ENCODE results near the gene ANXA4. TPM values are rescaled to one million over a fixed set of nuclear protein-coding genes. Genes with fewer than 3 reads are reported as not detected.
"Not testable (repeated sequence)": the region's sequence is repeated elsewhere in the genome, so short reads cannot be mapped to it uniquely, and the experiment has no call there.

The ANXA4 gene
- total and polyA plus RNA-seq, 2 experiments from 2014 or later: 35.7 to 113 TPM

GRCh38 chr2:69703189-69703588 lies 38.7 kb upstream of the ANXA4 start:
- no peaks in the 10 kb centered on the region for H3K79me2 ChIP-seq (ENCODE audit: insufficient read depth)
- H3K9me3 ChIP-seq (ENCODE audit: low read depth): no peaks in the 10 kb centered on the region
- no peak overlapping the region for H3K27ac ChIP-seq
- no peak for DNase-seq
- H3K27me3 ChIP-seq (replicated peaks; ENCODE audit: insufficient read depth): no peaks in the 10 kb centered on the region
- H3K9me2 ChIP-seq (ENCODE audit: insufficient read depth): no peaks in the 10 kb centered on the region
- H3K9ac ChIP-seq: no peak overlapping the region
- H3K4me1 ChIP-seq (ENCODE audit: insufficient read depth): no peaks in the 10 kb centered on the region
- in situ Hi-C loops (cut with MboI): no loop called here
- TF ChIP-seq EZH2 (IDR thresholded peaks at IDR 0.05; ENCODE audit: insufficient read depth, poor library complexity, severe bottlenecking): no peak
- no peak for TF ChIP-seq EZH2phosphoT487 (IDR thresholded peaks at IDR 0.05; ENCODE audit: insufficient read depth, low read depth)
- no peak overlapping the region for H3K4me3 ChIP-seq
- H3K4me2 ChIP-seq (ENCODE audit: unreplicated experiment): no peak overlapping the region
- no peaks in the 10 kb centered on the region for H4K20me1 ChIP-seq (ENCODE audit: insufficient read depth)
- WGBS, 2 experiments (ENCODE audit: low coverage in 1 of 2, low lambda C conversion rate in 2 of 2, missing lambda C conversion rate in 2 of 2): 76 to 81% methylated on average over 3 of the region's 3 CpGs
- H2AFZ ChIP-seq: no peak overlapping the region
- no peaks in the 10 kb centered on the region for H3K36me3 ChIP-seq (ENCODE audit: low read depth)
- H3F3A ChIP-seq (ENCODE audit: insufficient read depth): no peaks in the 10 kb centered on the region

DNA sequence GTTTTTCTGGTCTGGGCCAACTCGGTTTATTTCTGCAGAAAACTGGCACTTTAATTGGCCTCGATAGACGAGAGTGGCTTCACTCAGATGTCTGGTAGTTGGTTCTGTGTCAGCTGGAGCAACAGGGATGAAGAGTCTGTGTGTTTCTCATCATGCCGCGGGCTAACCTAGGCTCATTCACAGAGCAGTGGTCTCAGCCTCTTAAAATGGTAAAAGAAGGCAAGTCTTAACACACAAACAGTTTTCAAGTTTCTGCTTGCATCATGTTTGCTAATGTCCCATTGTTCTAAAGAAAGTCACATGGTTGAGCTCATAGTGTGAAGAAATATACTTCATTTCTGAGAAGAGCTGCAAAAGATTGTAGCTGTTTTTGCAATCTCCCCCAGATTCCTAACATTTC lies 37.5 kb upstream of the ANXA4 start:
- WGBS, 2 experiments (ENCODE audit: low coverage in 1 of 2, low lambda C conversion rate in 2 of 2, missing lambda C conversion rate in 2 of 2): 67 to 69% methylated on average over 5 of the region's 5 CpGs
- H3K79me2 ChIP-seq (ENCODE audit: insufficient read depth): no peaks in the 10 kb centered on the region
- no peak overlapping the region for H2AFZ ChIP-seq
- TF ChIP-seq EZH2 (IDR thresholded peaks at IDR 0.05; ENCODE audit: insufficient read depth, poor library complexity, severe bottlenecking) (no peak), EZH2phosphoT487 (IDR thresholded peaks at IDR 0.05; ENCODE audit: insufficient read depth, low read depth) (no peak)
- in situ Hi-C loops (cut with MboI): no loop called here
- no peaks in the 10 kb centered on the region for H3K4me1 ChIP-seq (ENCODE audit: insufficient read depth)
- DNase-seq: no peak
- H3F3A ChIP-seq (ENCODE audit: insufficient read depth): no peaks in the 10 kb centered on the region
- H3K27me3 ChIP-seq (replicated peaks; ENCODE audit: insufficient read depth): no peaks in the 10 kb centered on the region
- H3K9me3 ChIP-seq (ENCODE audit: low read depth): no peaks in the 10 kb centered on the region
- no peak overlapping the region for H3K4me3 ChIP-seq
- H3K36me3 ChIP-seq (ENCODE audit: low read depth): no peaks in the 10 kb centered on the region
- no peak overlapping the region for H3K4me2 ChIP-seq (ENCODE audit: unreplicated experiment)
- H3K9ac ChIP-seq: no peak overlapping the region
- no peak overlapping the region for H3K27ac ChIP-seq
- H3K9me2 ChIP-seq (ENCODE audit: insufficient read depth): no peaks in the 10 kb centered on the region
- no peaks in the 10 kb centered on the region for H4K20me1 ChIP-seq (ENCODE audit: insufficient read depth)

- Histone ChIP-seq H3K36me3 (ENCODE audit: low read depth) (no peaks in the 10 kb centered on the region), H3K4me2 (ENCODE audit: unreplicated experiment) (no peak overlapping the region), H3K27me3 (replicated peaks; ENCODE audit: insufficient read depth) (no peaks in the 10 kb centered on the region), H3K27ac (no peak overlapping the region), H3K79me2 (ENCODE audit: insufficient read depth) (no peaks in the 10 kb centered on the region), H3K9me3 (ENCODE audit: low read depth) (no peaks in the 10 kb centered on the region), H3K4me3 (no peak overlapping the region), H3K9me2 (ENCODE audit: insufficient read depth) (no peaks in the 10 kb centered on the region), H4K20me1 (ENCODE audit: insufficient read depth) (no peaks in the 10 kb centered on the region), H3F3A (ENCODE audit: insufficient read depth) (no peaks in the 10 kb centered on the region), H2AFZ (no peak overlapping the region), H3K9ac (no peak overlapping the region), H3K4me1 (ENCODE audit: insufficient read depth) (no peaks in the 10 kb centered on the region)
- TF ChIP-seq EZH2 (IDR thresholded peaks at IDR 0.05; ENCODE audit: insufficient read depth, poor library complexity, severe bottlenecking) (no peak), EZH2phosphoT487 (IDR thresholded peaks at IDR 0.05; ENCODE audit: insufficient read depth, low read depth) (no peak)
- no peak for DNase-seq
- in situ Hi-C loops (cut with MboI): no loop called here
- 74 to 81% methylated on average over 5 of the region's 5 CpGs for WGBS, 2 experiments (ENCODE audit: low coverage in 1 of 2, low lambda C conversion rate in 2 of 2, missing lambda C conversion rate in 2 of 2)
These were observed 32.6 kb upstream of the ANXA4 start for GRCh38 chr2:69709290-69709689.

DNA sequence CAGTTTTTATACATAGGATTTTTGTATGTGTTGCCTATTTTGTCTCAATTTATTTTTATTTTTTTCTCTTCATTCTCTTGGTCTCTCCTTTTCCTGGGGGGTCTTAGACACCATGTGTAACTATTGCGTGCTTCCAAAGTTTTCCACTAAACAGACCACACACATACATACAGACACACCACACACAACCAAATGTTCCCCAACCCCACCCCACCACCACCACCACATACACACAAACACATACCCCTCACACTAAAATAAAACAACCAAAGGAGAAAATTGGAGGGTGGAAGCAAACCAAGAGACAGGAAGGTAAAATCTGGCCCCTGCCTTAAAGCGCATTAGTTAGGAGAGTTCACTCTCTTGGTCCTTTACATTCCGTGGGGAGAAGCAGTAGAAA lies 30.0 kb upstream of the ANXA4 start:
- no peaks in the 10 kb centered on the region for H3K79me2 ChIP-seq (ENCODE audit: insufficient read depth)
- H3K9me2 ChIP-seq (ENCODE audit: insufficient read depth): no peaks in the 10 kb centered on the region
- no peaks in the 10 kb centered on the region for H4K20me1 ChIP-seq (ENCODE audit: insufficient read depth)
- peaks cover 9% of the 10 kb centered on the region for H3K4me1 ChIP-seq (ENCODE audit: insufficient read depth)
- H3F3A ChIP-seq (ENCODE audit: insufficient read depth): peaks cover 5% of the 10 kb centered on the region; the same call in 1 of the 2 replicates
- H3K27ac ChIP-seq: no peak overlapping the region
- H3K27me3 ChIP-seq (replicated peaks; ENCODE audit: insufficient read depth): no peaks in the 10 kb centered on the region
- H3K4me3 ChIP-seq: no peak overlapping the region
- no peak for TF ChIP-seq EZH2phosphoT487 (IDR thresholded peaks at IDR 0.05; ENCODE audit: insufficient read depth, low read depth)
- TF ChIP-seq EZH2 (IDR thresholded peaks at IDR 0.05; ENCODE audit: insufficient read depth, poor library complexity, severe bottlenecking): no peak
- in situ Hi-C loops (cut with MboI): loop anchor here (5.0 kb wide), 1 partner anchor 145 kb away; no protein-coding TSS in a partner anchor
- H3K9ac ChIP-seq: no peak overlapping the region
- no peak overlapping the region for H2AFZ ChIP-seq
- no peaks in the 10 kb centered on the region for H3K36me3 ChIP-seq (ENCODE audit: low read depth)
- H3K9me3 ChIP-seq (ENCODE audit: low read depth): no peaks in the 10 kb centered on the region
- H3K4me2 ChIP-seq (ENCODE audit: unreplicated experiment): no peak overlapping the region
- DNase-seq: no peak
- 82 to 84% methylated on average over 3 of the region's 3 CpGs for WGBS, 2 experiments (ENCODE audit: low coverage in 1 of 2, low lambda C conversion rate in 2 of 2, missing lambda C conversion rate in 2 of 2)

DNA sequence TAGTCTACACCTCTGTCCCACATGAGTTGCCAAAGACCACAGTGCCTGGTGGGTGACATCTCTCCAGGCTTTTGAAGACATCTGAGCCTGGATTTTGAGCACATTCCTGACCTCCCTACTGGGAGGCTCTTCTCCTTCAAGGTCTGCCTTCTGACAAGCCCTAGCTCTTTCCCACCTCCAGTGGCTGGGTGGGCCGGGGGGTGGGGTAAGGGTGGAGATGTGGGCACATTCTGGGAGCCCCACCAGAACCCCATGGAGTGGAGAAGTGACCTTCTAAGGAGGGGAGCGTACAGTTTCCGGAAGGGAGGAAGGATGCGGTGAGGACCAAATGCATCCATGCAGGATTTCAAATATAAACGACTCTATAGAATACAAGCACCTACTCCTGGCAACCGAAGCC lies 27.9 kb upstream of the ANXA4 start:
- no peak for TF ChIP-seq EZH2 (IDR thresholded peaks at IDR 0.05; ENCODE audit: insufficient read depth, poor library complexity, severe bottlenecking)
- TF ChIP-seq EZH2phosphoT487 (IDR thresholded peaks at IDR 0.05; ENCODE audit: insufficient read depth, low read depth): no peak
- 22 to 76% methylated on average over 2 to 6 of the region's 6 CpGs for WGBS, 2 experiments (ENCODE audit: low coverage in 1 of 2, low lambda C conversion rate in 2 of 2, missing lambda C conversion rate in 2 of 2)
- Histone ChIP-seq H3K79me2 (ENCODE audit: insufficient read depth) (no peaks in the 10 kb centered on the region), H2AFZ (no peak overlapping the region), H3K4me3 (no peak overlapping the region), H3F3A (ENCODE audit: insufficient read depth) (peaks cover 5% of the 10 kb centered on the region; the same call in 1 of the 2 replicates), H3K27me3 (replicated peaks; ENCODE audit: insufficient read depth) (no peaks in the 10 kb centered on the region), H3K9me2 (ENCODE audit: insufficient read depth) (no peaks in the 10 kb centered on the region), H3K4me1 (ENCODE audit: insufficient read depth) (peaks cover 9% of the 10 kb centered on the region), H3K27ac (no peak overlapping the region), H4K20me1 (ENCODE audit: insufficient read depth) (no peaks in the 10 kb centered on the region), H3K9ac (no peak overlapping the region), H3K9me3 (ENCODE audit: low read depth) (no peaks in the 10 kb centered on the region), H3K4me2 (ENCODE audit: unreplicated experiment) (no peak overlapping the region), H3K36me3 (ENCODE audit: low read depth) (no peaks in the 10 kb centered on the region)
- no peak for DNase-seq
- in situ Hi-C loops (cut with MboI): loop anchor here (5.0 kb wide), 1 partner anchor 147 kb away; no protein-coding TSS in a partner anchor

GRCh38 chr2:69714539-69715220 lies 27.3 kb upstream of the ANXA4 start:
- not testable (repeated sequence) for H3K9me3 ChIP-seq (ENCODE audit: low read depth); H3K9ac ChIP-seq; H4K20me1 ChIP-seq (ENCODE audit: insufficient read depth); H3K27ac ChIP-seq; H3K4me1 ChIP-seq (ENCODE audit: insufficient read depth); H3K79me2 ChIP-seq (ENCODE audit: insufficient read depth); H3K9me2 ChIP-seq (ENCODE audit: insufficient read depth); H3F3A ChIP-seq (ENCODE audit: insufficient read depth); H3K36me3 ChIP-seq (ENCODE audit: low read depth); H3K27me3 ChIP-seq (replicated peaks; ENCODE audit: insufficient read depth); H3K4me3 ChIP-seq
- in situ Hi-C loops (cut with MboI): loop anchor here (5.0 kb wide), 1 partner anchor 147 kb away; no protein-coding TSS in a partner anchor
- peak overlapping the region; percentile 42; the same call in 1 of the 2 replicates for H2AFZ ChIP-seq
- H3K4me2 ChIP-seq (ENCODE audit: unreplicated experiment): peak overlapping the region; percentile 64
- WGBS, 2 experiments (ENCODE audit: low coverage in 1 of 2, low lambda C conversion rate in 2 of 2, missing lambda C conversion rate in 2 of 2): 23 to 25% methylated on average over 9 of the region's 9 CpGs
- DNase-seq: peak; percentile 91

Data from GM23248 (cell line).